Osteocyte (in vitro differentiated cells): ENCODE measurements around the gene FAM171A2. TPM values are rescaled to one million over a fixed set of nuclear protein-coding genes. Genes with fewer than 3 reads are reported as not detected.

Experiments used
- DNase-seq: peaks from one replicate; pipeline ENCODE4 v3.0.0; 2021; ENCODE audit warnings: mixed read lengths; ENCODE audit not compliant: unreplicated experiment; ENCODE audit errors: extremely low spot score
- H3K27ac Mint-ChIP-seq: one replicate; pipeline ENCODE4 v1.8.0; 2021; ENCODE audit warnings: mild to moderate bottlenecking, mixed read lengths; ENCODE audit not compliant: unreplicated experiment
- H3K27me3 Mint-ChIP-seq: one replicate; pipeline ENCODE4 v1.8.0; 2021; ENCODE audit warnings: mixed read lengths; ENCODE audit not compliant: unreplicated experiment
- H3K36me3 Mint-ChIP-seq: one replicate; pipeline ENCODE4 v1.8.0; 2021; ENCODE audit warnings: mixed read lengths; ENCODE audit not compliant: unreplicated experiment
- H3K4me1 Mint-ChIP-seq: one replicate; pipeline ENCODE4 v1.8.0; 2021; ENCODE audit warnings: mixed read lengths; ENCODE audit not compliant: unreplicated experiment
- H3K4me3 Mint-ChIP-seq: one replicate; pipeline ENCODE4 v1.8.0; 2021; ENCODE audit warnings: mild to moderate bottlenecking, moderate library complexity, mixed read lengths; ENCODE audit not compliant: unreplicated experiment
- H3K9me3 Mint-ChIP-seq: one replicate; pipeline ENCODE4 v1.8.0; 2021; ENCODE audit warnings: mixed read lengths; ENCODE audit not compliant: unreplicated experiment
- CTCF ChIP-seq: fragments of 200-600 bp; sonication (generic); IDR thresholded peaks from 2 replicates; pipeline ENCODE4 v1.5.0; 2021; ENCODE audit warnings: antibody characterized with exemption, mild to moderate bottlenecking, moderate library complexity
- total RNA-seq: library from RNA; stranded (reverse); gene quantifications from 2 replicates; pipeline ENCODE4 v1.2.1, GENCODE V29; 2021

Gene FAM171A2
- total RNA-seq, 1 donor from 2014 or later = 26.9 TPM

GRCh38 chr17:44383363-44383762 lies 19.7 kb upstream of the FAM171A2 start:
- H3K36me3 Mint-ChIP-seq = no peaks in the 10 kb centered on the region
- H3K27me3 Mint-ChIP-seq = peaks cover 16% of the 10 kb centered on the region
- no peak overlapping the region for H3K27ac Mint-ChIP-seq
- no peaks in the 10 kb centered on the region for H3K9me3 Mint-ChIP-seq
- DNase-seq = no peak
- TF ChIP-seq CTCF = no peak
- H3K4me3 Mint-ChIP-seq = no peak overlapping the region
- H3K4me1 Mint-ChIP-seq = peaks cover 9% of the 10 kb centered on the region

- no peak overlapping the region for H3K4me3 Mint-ChIP-seq
- no peak for TF ChIP-seq CTCF
- H3K27ac Mint-ChIP-seq = no peak overlapping the region
- DNase-seq = no peak
- no peaks in the 10 kb centered on the region for H3K36me3 Mint-ChIP-seq
- peaks cover 16% of the 10 kb centered on the region for H3K27me3 Mint-ChIP-seq
- H3K9me3 Mint-ChIP-seq = no peaks in the 10 kb centered on the region
- H3K4me1 Mint-ChIP-seq = peaks cover 9% of the 10 kb centered on the region
These were observed 19.3 kb upstream of the FAM171A2 start for GRCh38 chr17:44382917-44383316.

GRCh38 chr17:44381810-44382305 lies 18.2 kb upstream of the FAM171A2 start:
- no peak overlapping the region for H3K4me3 Mint-ChIP-seq
- TF ChIP-seq CTCF = no peak
- peaks cover 9% of the 10 kb centered on the region for H3K4me1 Mint-ChIP-seq
- no peak overlapping the region for H3K27ac Mint-ChIP-seq
- H3K36me3 Mint-ChIP-seq = no peaks in the 10 kb centered on the region
- H3K27me3 Mint-ChIP-seq = peaks cover 16% of the 10 kb centered on the region
- no peaks in the 10 kb centered on the region for H3K9me3 Mint-ChIP-seq
- no peak for DNase-seq

- peaks cover 9% of the 10 kb centered on the region for H3K4me1 Mint-ChIP-seq
- TF ChIP-seq CTCF = no peak
- H3K36me3 Mint-ChIP-seq = no peaks in the 10 kb centered on the region
- no peak overlapping the region for H3K27ac Mint-ChIP-seq
- DNase-seq = no peak
- no peak overlapping the region for H3K4me3 Mint-ChIP-seq
- no peaks in the 10 kb centered on the region for H3K9me3 Mint-ChIP-seq
- H3K27me3 Mint-ChIP-seq = peaks cover 16% of the 10 kb centered on the region
These were observed 17.1 kb upstream of the FAM171A2 start for GRCh38 chr17:44380767-44381166.

- H3K27me3 Mint-ChIP-seq = peaks cover 16% of the 10 kb centered on the region
- TF ChIP-seq CTCF = no peak
- no peaks in the 10 kb centered on the region for H3K36me3 Mint-ChIP-seq
- no peaks in the 10 kb centered on the region for H3K9me3 Mint-ChIP-seq
- no peak for DNase-seq
- peaks cover 5% of the 10 kb centered on the region for H3K4me1 Mint-ChIP-seq
- H3K27ac Mint-ChIP-seq = no peak overlapping the region
- no peak overlapping the region for H3K4me3 Mint-ChIP-seq
These were observed 16.2 kb upstream of the FAM171A2 start for GRCh38 chr17:44379887-44380286.
